HUES48 (cell line): ENCODE results near the gene EXOC1L.
"Not testable (repeated sequence)": the region's sequence is repeated elsewhere in the genome, so short reads cannot be mapped to it uniquely, and the experiment has no call there.

Experiments used
- H3K27ac ChIP-seq: one replicate; pipeline ENCODE4 v1.7.0; 2013; ENCODE audit warnings: low read depth, low read length, inconsistent platforms
- H3K27me3 ChIP-seq: 2 replicates; pipeline ENCODE4 v1.6.1; 2013; ENCODE audit warnings: mild to moderate bottlenecking, low read length; ENCODE audit not compliant: control insufficient read depth, insufficient read depth
- H3K36me3 ChIP-seq: 2 replicates; pipeline ENCODE4 v1.6.1; 2013; ENCODE audit warnings: low read length; ENCODE audit not compliant: control insufficient read depth, insufficient read depth
- H3K4me1 ChIP-seq: 2 replicates; pipeline ENCODE4 v1.6.1; 2013; ENCODE audit warnings: mild to moderate bottlenecking, low read length; ENCODE audit not compliant: control insufficient read depth, insufficient read depth
- H3K4me3 ChIP-seq: 2 replicates; pipeline ENCODE4 v1.5.1; 2013; ENCODE audit warnings: mild to moderate bottlenecking, low read depth, low read length
- H3K9ac ChIP-seq: 2 replicates; pipeline ENCODE4 v1.6.1; 2013; ENCODE audit warnings: mild to moderate bottlenecking, low read depth, low read length, moderate library complexity
- H3K9me3 ChIP-seq: 2 replicates; pipeline ENCODE4 v1.6.1; 2013; ENCODE audit warnings: low read length; ENCODE audit not compliant: control insufficient read depth, insufficient read depth

EXOC1L gene

DNA sequence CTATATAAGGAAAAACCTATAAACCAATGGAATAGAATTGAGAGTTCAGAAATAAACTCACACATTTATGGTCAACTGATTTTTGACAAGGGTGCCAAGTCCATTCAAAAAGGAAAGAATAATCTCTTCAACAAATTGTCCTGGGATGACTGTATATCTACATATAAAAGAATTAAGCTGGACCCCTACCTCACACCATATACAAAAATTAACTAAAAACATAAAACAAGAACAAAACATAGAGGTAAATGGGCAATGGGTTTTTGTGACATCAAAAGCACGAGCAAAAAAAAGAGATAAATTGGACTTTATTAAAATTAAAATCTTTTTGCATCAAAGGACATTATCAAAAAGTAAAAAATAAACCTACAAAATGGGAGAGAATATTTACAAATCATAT lies 18.3 kb downstream of the EXOC1L start:
- Histone ChIP-seq H3K27ac (no peak overlapping the region), H3K27me3 (no peaks in the 10 kb centered on the region), H3K4me1 (0 out of 2 replicates have a peak, but pooled peaks cover 4% of the 10 kb centered on the region), H3K4me3 (no peak overlapping the region), H3K9me3 (peaks cover 7% of the 10 kb centered on the region; the same call in 1 of the 2 replicates), H3K36me3 (no peaks in the 10 kb centered on the region), H3K9ac (no peak overlapping the region)

- no peaks in the 10 kb centered on the region for H3K27me3 ChIP-seq
- 0 out of 2 replicates have a peak, but pooled peaks cover 4% of the 10 kb centered on the region for H3K4me1 ChIP-seq
- H3K9me3 ChIP-seq = peaks cover 7% of the 10 kb centered on the region; the same call in 1 of the 2 replicates
- no peaks in the 10 kb centered on the region for H3K36me3 ChIP-seq
- no peak overlapping the region for H3K9ac ChIP-seq
- H3K27ac ChIP-seq = no peak overlapping the region
- H3K4me3 ChIP-seq = no peak overlapping the region
These were observed 18.8 kb downstream of the EXOC1L start for GRCh38 chr4:55838356-55838755.

- Histone ChIP-seq H3K27me3 (no peaks in the 10 kb centered on the region), H3K36me3 (no peaks in the 10 kb centered on the region), H3K9ac (no peak overlapping the region), H3K27ac (no peak overlapping the region), H3K4me3 (no peak overlapping the region), H3K9me3 (peaks cover 7% of the 10 kb centered on the region; the same call in 1 of the 2 replicates), H3K4me1 (0 out of 2 replicates have a peak, but pooled peaks cover 4% of the 10 kb centered on the region)
These were observed 19.4 kb downstream of the EXOC1L start for GRCh38 chr4:55838952-55839351.

DNA sequence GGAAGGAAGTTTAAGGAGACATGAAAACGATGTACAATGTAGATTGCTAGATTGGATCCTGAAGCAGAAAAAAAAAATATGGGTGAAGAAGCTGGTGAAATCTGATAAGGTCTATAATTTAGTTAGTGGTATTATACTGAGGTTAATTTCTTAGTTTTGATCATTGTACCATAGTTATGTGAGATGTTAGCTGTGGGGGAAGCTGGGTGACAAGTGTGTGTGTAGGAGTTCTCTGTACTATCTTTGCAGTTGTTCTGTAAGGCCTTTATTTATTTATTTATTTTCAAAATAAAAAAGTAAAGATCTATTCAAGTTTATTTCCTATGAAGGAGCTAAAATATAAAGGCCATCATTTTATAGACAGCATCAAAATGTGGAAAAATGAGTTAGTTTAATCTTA lies 21.4 kb downstream of the EXOC1L start:
- H3K4me1 ChIP-seq = 0 out of 2 replicates have a peak, but pooled peaks cover 4% of the 10 kb centered on the region
- H3K27me3 ChIP-seq = no peaks in the 10 kb centered on the region
- no peak overlapping the region for H3K4me3 ChIP-seq
- no peak overlapping the region for H3K27ac ChIP-seq
- no peak overlapping the region for H3K9ac ChIP-seq
- no peaks in the 10 kb centered on the region for H3K36me3 ChIP-seq
- H3K9me3 ChIP-seq = peaks cover 7% of the 10 kb centered on the region; the same call in 1 of the 2 replicates

DNA sequence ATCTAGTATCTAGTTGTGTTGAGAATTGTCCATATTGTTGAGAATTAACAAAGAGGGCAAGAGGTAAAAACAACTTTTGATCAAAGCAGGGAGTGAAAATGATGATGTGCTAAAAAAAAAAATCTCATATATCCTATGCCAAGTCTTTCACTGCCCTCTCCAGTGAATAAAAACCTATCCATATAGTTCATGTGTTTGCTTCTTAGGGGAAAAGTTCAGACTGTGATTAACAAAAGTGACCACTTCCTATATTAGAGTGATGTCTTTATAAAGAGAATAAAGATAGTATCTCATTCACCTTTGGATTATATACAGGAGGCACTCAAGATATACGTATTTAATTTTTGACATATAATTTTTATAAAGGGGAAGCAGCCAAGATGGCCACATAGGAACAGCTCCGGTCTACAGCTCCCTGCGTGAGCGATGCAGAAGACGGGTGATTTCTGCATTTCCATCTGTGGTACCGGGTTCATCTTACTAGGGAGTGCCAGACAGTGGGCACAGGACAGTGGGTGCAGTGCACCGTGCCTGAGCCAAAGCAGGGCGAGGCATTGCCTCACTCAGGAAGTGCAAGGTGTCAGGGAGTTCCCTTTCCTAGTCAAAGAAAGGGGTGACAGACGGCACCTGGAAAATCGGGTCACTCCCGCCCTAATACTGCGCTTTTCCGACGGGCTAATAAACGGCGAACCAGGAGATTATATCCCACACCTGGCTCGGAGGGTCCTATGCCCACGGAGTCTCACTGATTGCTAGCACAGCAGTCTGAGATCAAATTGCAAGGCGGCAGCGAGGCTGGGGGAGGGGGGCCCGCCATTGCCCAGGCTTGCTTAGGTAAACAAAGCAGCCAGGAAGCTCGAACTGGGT lies 22.0 kb downstream of the EXOC1L start:
- Histone ChIP-seq H3K4me3 (peak overlapping the region; percentile 61), H3K9ac (peak overlapping the region; percentile 56; the same call in 1 of the 2 replicates)
- not testable (repeated sequence) for H3K27me3 ChIP-seq, H3K36me3 ChIP-seq, H3K27ac ChIP-seq, H3K9me3 ChIP-seq, H3K4me1 ChIP-seq

GRCh38 chr4:55842312-55842711 lies 22.7 kb downstream of the EXOC1L start:
- H3K4me1 ChIP-seq, H3K27ac ChIP-seq, H3K36me3 ChIP-seq, H3K27me3 ChIP-seq, H3K9ac ChIP-seq, H3K9me3 ChIP-seq, H3K4me3 ChIP-seq: not testable (repeated sequence)

- no peaks in the 10 kb centered on the region for H3K9me3 ChIP-seq
- no peak overlapping the region for H3K27ac ChIP-seq
- 0 out of 2 replicates have a peak, but pooled peaks cover 5% of the 10 kb centered on the region for H3K4me1 ChIP-seq
- no peaks in the 10 kb centered on the region for H3K27me3 ChIP-seq
- H3K9ac ChIP-seq = no peak overlapping the region
- no peaks in the 10 kb centered on the region for H3K36me3 ChIP-seq
- H3K4me3 ChIP-seq = no peak overlapping the region
These were observed 30.1 kb downstream of the EXOC1L start for GRCh38 chr4:55849724-55850123.

GRCh38 chr4:55851885-55852284 lies 32.3 kb downstream of the EXOC1L start:
- H3K9me3 ChIP-seq = no peaks in the 10 kb centered on the region
- no peak overlapping the region for H3K27ac ChIP-seq
- H3K4me1 ChIP-seq = 0 out of 2 replicates have a peak, but pooled peaks cover 5% of the 10 kb centered on the region
- H3K36me3 ChIP-seq = no peaks in the 10 kb centered on the region
- no peaks in the 10 kb centered on the region for H3K27me3 ChIP-seq
- no peak overlapping the region for H3K9ac ChIP-seq
- no peak overlapping the region for H3K4me3 ChIP-seq

DNA sequence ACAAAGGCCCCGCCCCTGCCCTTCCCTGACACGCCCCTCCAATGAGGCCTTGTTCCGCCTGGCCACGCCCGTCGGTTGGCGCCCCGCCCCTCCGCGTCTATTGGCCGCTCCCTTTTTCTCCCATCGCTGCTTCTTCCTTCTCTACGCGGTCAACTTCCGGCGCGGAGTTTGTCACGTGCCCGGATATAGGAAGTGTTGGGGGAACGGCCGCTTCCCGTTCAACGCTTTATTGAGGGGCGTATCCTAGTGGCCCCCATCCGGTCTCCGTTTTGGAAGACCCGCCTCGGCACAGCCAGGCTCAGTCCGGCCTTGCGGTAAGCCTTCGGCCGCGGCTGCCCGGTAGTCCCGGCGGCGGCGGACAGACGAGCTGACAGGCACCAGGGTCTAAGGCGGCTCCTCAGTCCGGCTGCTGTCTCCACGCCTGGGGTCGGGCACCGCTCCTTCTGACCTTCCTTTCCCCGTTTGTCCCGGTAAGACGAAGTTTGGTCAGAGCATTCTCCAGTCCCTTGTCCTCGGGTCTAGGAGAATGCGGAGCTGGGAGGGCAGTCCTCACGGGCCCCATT lies 34.0 kb downstream of the EXOC1L start, which contains the start of gene EXOC1:
Gene EXOC1 (plus strand): TSS at position 165 of the 563 bp plus-strand sequence. CDS start 4,676 bp downstream, outside the sequence.
- no peaks in the 10 kb centered on the region for H3K9me3 ChIP-seq
- no peaks in the 10 kb centered on the region for H3K27me3 ChIP-seq
- H3K9ac ChIP-seq = peak within 1 kb of the TSS; percentile 73
- H3K4me1 ChIP-seq = peaks cover 10% of the 10 kb centered on the region; the same call in 1 of the 2 replicates
- no peaks in the 10 kb centered on the region for H3K36me3 ChIP-seq
- peak within 1 kb of the TSS; percentile 80 for H3K4me3 ChIP-seq
- peak within 1 kb of the TSS; percentile 64 for H3K27ac ChIP-seq

- Histone ChIP-seq H3K9me3 (no peaks in the 10 kb centered on the region), H3K27ac (peak overlapping the region; percentile 64), H3K36me3 (no peaks in the 10 kb centered on the region), H3K27me3 (no peaks in the 10 kb centered on the region), H3K4me3 (peak overlapping the region; percentile 80), H3K9ac (peak overlapping the region; percentile 73), H3K4me1 (peaks cover 11% of the 10 kb centered on the region; the same call in 1 of the 2 replicates)
These were observed 34.5 kb downstream of the EXOC1L start for GRCh38 chr4:55854129-55854528.

- H3K36me3 ChIP-seq = peaks cover 10% of the 10 kb centered on the region
- no peak overlapping the region for H3K9ac ChIP-seq
- H3K27ac ChIP-seq = no peak overlapping the region
- H3K9me3 ChIP-seq = no peaks in the 10 kb centered on the region
- H3K4me1 ChIP-seq = peaks cover 6% of the 10 kb centered on the region; the same call in 1 of the 2 replicates
- H3K27me3 ChIP-seq = no peaks in the 10 kb centered on the region
- H3K4me3 ChIP-seq = no peak overlapping the region
These were observed 38.0 kb downstream of the EXOC1L start for GRCh38 chr4:55857586-55857985.
